Thoracic aorta (tissue), 2 donors: ENCODE data around the gene SNX30. TPM values are rescaled to one million over a fixed set of nuclear protein-coding genes. Genes with fewer than 3 reads are reported as not detected.

ENCODE experiments used
- ATAC-seq: fragments of 150-250 bp; one replicate; pipeline ENCODE4 v1.8.0; 2017; ENCODE audit warnings: low read depth; ENCODE audit not compliant: insufficient number of reproducible peaks, low FRiP score
- DNase-seq: peaks from one replicate; pipeline ENCODE4 v3.0.0-alpha.2; 2020; ENCODE audit warnings: low spot score
- H3K27ac ChIP-seq, 2 donors: fragments of 200-600 bp; sonication (generic); 1 replicate in 1 of 2; 2 replicates in 1 of 2; pipeline ENCODE4 v1.5.1; 2016; ENCODE audit warnings: mild to moderate bottlenecking in 2 of 2, moderate library complexity in 2 of 2
- H3K27me3 ChIP-seq: fragments of 200-600 bp; sonication (generic); replicated peaks from 2 replicates; pipeline ENCODE4 v1.6.0; 2016; ENCODE audit warnings: mild to moderate bottlenecking; ENCODE audit not compliant: insufficient read depth
- H3K36me3 ChIP-seq: fragments of 200-600 bp; sonication (generic); one replicate; pipeline ENCODE4 v1.5.1; 2016
- H3K4me1 ChIP-seq, 2 donors: fragments of 200-600 bp; sonication (generic); 1 replicate in 1 of 2; 2 replicates in 1 of 2; pipeline versions ENCODE4 v1.5.1 to v1.6.0; 2016; ENCODE audit warnings: low read depth in 2 of 2, mild to moderate bottlenecking in 1 of 2; ENCODE audit not compliant: control insufficient read depth in 1 of 2
- H3K4me3 ChIP-seq: fragments of 200-600 bp; sonication (generic); 2 replicates; pipeline ENCODE4 v1.5.1; 2016; ENCODE audit warnings: mild to moderate bottlenecking
- H3K9me3 ChIP-seq: fragments of 200-600 bp; sonication (generic); 2 replicates; pipeline ENCODE4 v1.5.1; 2016
- total RNA-seq, 2 donors: library from RNA; depleted of rRNA; stranded (reverse); fragments of >200 nt; gene quantifications; one replicate each; pipeline versions ENCODE4 v1.1.0 to v1.2.3, GENCODE V29; 2016
- TF ChIP-seq, protein P1 (sequence below): fragments of 200-600 bp; sonication (generic); IDR thresholded peaks from one replicate; pipeline ENCODE4 v1.5.1; 2019; ENCODE audit warnings: antibody characterized with exemption

The SNX30 gene
- total RNA-seq, 2 donors from 2014 or later: 11.2 to 36.3 TPM

DNA sequence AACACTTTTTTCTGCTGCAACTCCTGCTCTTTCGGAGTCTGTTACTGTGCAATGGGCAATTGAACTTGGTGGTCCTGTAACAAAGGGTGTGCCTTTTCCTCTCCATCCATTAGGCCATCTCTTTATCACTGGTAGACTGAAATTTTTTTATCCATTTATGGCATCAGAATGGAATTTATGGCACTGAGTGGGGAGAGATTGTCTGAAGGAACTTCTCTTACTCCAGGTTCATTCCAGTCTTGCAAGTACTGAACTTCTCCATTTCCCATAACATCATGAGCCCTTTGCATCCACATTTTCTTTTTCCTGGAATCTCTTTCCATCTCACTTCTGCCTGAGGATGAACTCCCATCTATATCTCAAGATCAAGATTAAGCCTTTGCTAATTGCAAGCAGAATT is 130.1 kb downstream of the SNX30 start:
- H3K4me3 ChIP-seq: no peak overlapping the region
- no peak for ATAC-seq
- no peaks in the 10 kb centered on the region for H3K27me3 ChIP-seq
- peaks cover 3% of the 10 kb centered on the region for H3K36me3 ChIP-seq
- TF ChIP-seq, protein P1, sequence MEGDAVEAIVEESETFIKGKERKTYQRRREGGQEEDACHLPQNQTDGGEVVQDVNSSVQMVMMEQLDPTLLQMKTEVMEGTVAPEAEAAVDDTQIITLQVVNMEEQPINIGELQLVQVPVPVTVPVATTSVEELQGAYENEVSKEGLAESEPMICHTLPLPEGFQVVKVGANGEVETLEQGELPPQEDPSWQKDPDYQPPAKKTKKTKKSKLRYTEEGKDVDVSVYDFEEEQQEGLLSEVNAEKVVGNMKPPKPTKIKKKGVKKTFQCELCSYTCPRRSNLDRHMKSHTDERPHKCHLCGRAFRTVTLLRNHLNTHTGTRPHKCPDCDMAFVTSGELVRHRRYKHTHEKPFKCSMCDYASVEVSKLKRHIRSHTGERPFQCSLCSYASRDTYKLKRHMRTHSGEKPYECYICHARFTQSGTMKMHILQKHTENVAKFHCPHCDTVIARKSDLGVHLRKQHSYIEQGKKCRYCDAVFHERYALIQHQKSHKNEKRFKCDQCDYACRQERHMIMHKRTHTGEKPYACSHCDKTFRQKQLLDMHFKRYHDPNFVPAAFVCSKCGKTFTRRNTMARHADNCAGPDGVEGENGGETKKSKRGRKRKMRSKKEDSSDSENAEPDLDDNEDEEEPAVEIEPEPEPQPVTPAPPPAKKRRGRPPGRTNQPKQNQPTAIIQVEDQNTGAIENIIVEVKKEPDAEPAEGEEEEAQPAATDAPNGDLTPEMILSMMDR: no peak
- no peak overlapping the region for H3K27ac ChIP-seq
- H3K9me3 ChIP-seq: no peaks in the 10 kb centered on the region
- DNase-seq: no peak
- H3K4me1 ChIP-seq: no peaks in the 10 kb centered on the region

- no peaks in the 10 kb centered on the region for H3K9me3 ChIP-seq
- no peak overlapping the region for H3K27ac ChIP-seq
- peaks cover 3% of the 10 kb centered on the region for H3K36me3 ChIP-seq
- TF ChIP-seq, protein P1: no peak
- no peaks in the 10 kb centered on the region for H3K27me3 ChIP-seq
- no peak for DNase-seq
- no peak overlapping the region for H3K4me3 ChIP-seq
- no peak for ATAC-seq
- no peaks in the 10 kb centered on the region for H3K4me1 ChIP-seq
These were observed 130.8 kb downstream of the SNX30 start for GRCh38 chr9:112881331-112881730.

DNA sequence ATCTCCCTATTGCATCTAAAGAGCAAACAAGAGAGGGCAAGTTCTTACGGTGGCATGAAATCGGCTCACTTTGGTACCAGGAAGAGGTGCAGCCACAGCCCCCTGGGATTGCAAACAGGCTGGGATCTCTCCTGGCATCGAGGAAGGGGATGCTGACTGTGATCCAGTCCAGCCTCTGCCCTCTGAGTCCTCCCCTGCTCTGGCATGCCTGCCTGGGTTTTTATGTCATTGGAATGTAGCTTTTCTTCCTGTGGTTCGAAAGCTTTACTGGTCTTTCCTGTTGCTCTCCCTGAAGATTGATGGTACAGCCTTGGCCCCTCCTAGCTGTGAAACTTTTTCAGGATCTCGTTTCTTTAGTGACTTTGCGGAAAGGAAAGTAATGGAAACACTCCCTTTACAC is 133.5 kb downstream of the SNX30 start:
- Histone ChIP-seq H3K4me1 (no peaks in the 10 kb centered on the region), H3K27me3 (no peaks in the 10 kb centered on the region), H3K27ac (no peak overlapping the region), H3K4me3 (no peak overlapping the region), H3K36me3 (no peaks in the 10 kb centered on the region), H3K9me3 (no peaks in the 10 kb centered on the region)
- no peak for ATAC-seq
- TF ChIP-seq, protein P1: no peak
- no peak for DNase-seq

DNA sequence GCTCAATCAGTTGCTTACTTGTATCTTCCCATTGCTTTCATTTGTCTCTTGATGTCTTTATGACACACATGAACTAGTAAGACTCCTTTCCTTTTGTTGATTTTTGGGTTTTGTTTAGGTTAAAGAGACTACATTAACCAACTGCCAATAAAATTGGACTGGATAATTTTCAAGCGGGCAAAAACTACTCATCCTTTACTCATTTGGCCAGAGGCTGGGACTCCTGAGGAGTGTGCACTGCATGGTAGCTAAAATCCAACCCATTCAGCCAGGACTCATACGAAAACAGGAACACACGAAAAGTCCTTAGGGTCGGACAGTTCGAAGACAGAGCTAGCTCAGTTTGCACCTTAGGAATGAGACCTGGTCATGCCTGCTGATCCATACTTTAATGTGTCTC is 134.2 kb downstream of the SNX30 start:
- no peak overlapping the region for H3K4me3 ChIP-seq
- ATAC-seq (no peak), DNase-seq (no peak)
- TF ChIP-seq, protein P1: no peak
- no peaks in the 10 kb centered on the region for H3K27me3 ChIP-seq
- no peaks in the 10 kb centered on the region for H3K36me3 ChIP-seq
- no peaks in the 10 kb centered on the region for H3K4me1 ChIP-seq
- no peak overlapping the region for H3K27ac ChIP-seq
- no peaks in the 10 kb centered on the region for H3K9me3 ChIP-seq

DNA sequence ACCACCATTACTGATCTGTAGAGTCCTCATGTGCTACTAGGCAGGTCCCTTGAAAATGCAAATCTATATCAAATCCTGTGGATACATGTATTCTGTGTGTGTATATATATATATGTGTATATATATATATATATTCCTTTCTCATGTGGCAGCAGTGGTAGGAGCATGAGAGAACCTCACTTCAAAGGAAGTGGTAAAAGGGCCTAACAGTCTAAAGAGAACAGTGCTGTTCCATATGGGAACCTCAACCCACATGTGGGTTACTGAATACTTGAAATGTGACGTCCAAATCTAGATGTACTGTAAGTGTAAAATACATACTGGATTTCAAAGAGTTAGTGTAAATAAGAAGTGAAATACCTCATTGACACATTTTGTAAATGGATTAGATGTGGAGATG is 134.8 kb downstream of the SNX30 start:
- ATAC-seq: no peak

More for the DNA sequence above, 134.8 kb downstream of the SNX30 start:
- TF ChIP-seq, protein P1: no peak
- no peak overlapping the region for H3K4me3 ChIP-seq
- no peak for DNase-seq
- no peaks in the 10 kb centered on the region for H3K9me3 ChIP-seq
- H3K36me3 ChIP-seq: no peaks in the 10 kb centered on the region
- H3K4me1 ChIP-seq: peaks cover 0 to 4% of the 10 kb centered on the region in 2 donors
- no peak overlapping the region for H3K27ac ChIP-seq
- H3K27me3 ChIP-seq: no peaks in the 10 kb centered on the region
